ENCODE measurements around the gene RANGAP1.

Gene RANGAP1

DNA sequence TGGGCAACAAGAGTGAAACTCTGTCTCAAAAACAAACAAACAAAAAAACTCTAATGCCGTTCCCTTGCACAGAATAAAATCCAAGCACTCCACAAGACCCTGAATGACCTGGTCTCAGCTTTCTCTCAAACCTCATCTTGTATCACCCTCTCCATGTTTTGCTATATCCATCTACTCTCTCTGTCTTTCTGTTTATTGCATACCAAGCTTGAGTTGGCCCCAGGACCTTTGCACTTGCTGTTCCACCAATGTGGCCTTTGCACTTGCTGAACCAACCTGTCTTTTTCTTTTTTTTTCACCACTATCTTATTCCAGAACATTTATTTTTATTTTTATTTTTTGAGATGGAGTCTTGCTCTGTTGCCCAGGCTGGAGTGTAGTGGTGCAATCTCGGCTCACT, 82.9 kb downstream of the RANGAP1 start:
- Histone ChIP-seq H3K9ac (ENCODE audit: low read depth, low read length, poor library complexity, severe bottlenecking) (no peak overlapping the region), H3K4me2 (ENCODE audit: low read depth, low read length, poor library complexity, severe bottlenecking) (no peak overlapping the region), H2AFZ (ENCODE audit: low read length) (no peak overlapping the region), H3K9me2 (replicated peaks; ENCODE audit: low read depth, low read length) (no peaks in the 10 kb centered on the region), H3K36me3 (ENCODE audit: insufficient read depth, low read length) (no peaks in the 10 kb centered on the region), H3K27me3 (ENCODE audit: insufficient read depth, low read length, poor library complexity, severe bottlenecking) (no peaks in the 10 kb centered on the region), H4K20me1 (ENCODE audit: insufficient read depth, low read length, poor library complexity, severe bottlenecking) (no peaks in the 10 kb centered on the region), H3K79me2 (ENCODE audit: insufficient read depth, low read length) (peaks cover 15% of the 10 kb centered on the region), H3K4me1 (ENCODE audit: insufficient read depth, low read length, poor library complexity, severe bottlenecking) (peaks cover 7% of the 10 kb centered on the region), H3F3A (ENCODE audit: low read depth) (no peaks in the 10 kb centered on the region), H3K9me3 (ENCODE audit: insufficient read depth, low read depth, low read length) (no peaks in the 10 kb centered on the region), H3K4me3 (ENCODE audit: low read length, poor library complexity, severe bottlenecking) (no peak overlapping the region)
- TF ChIP-seq, protein P1, sequence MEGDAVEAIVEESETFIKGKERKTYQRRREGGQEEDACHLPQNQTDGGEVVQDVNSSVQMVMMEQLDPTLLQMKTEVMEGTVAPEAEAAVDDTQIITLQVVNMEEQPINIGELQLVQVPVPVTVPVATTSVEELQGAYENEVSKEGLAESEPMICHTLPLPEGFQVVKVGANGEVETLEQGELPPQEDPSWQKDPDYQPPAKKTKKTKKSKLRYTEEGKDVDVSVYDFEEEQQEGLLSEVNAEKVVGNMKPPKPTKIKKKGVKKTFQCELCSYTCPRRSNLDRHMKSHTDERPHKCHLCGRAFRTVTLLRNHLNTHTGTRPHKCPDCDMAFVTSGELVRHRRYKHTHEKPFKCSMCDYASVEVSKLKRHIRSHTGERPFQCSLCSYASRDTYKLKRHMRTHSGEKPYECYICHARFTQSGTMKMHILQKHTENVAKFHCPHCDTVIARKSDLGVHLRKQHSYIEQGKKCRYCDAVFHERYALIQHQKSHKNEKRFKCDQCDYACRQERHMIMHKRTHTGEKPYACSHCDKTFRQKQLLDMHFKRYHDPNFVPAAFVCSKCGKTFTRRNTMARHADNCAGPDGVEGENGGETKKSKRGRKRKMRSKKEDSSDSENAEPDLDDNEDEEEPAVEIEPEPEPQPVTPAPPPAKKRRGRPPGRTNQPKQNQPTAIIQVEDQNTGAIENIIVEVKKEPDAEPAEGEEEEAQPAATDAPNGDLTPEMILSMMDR (conservative IDR thresholded peaks at IDR 0.05; ENCODE audit: low read length), result no peak
- no peak for TF ChIP-seq EZH2phosphoT487 (IDR thresholded peaks at IDR 0.05; ENCODE audit: borderline replicate concordance)

DNA sequence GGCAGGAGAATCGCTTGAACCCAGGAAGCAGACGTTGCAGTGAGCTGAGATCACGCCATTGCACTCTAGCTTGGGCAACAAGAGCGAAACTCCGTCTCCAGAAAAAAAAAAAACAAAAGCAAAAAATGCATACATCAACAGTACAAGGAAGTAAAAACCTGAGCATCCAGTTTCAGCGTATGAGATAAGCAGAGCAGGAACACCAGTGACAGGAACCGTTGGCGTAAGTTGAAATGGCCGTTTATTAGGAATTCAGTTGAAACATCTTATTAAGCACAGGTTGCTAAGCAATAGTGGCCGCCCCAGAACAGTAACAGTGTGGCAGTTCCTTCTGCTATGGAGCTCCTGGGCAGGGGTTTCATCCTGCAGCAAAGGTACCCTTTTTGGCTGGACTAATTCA, 84.8 kb downstream of the RANGAP1 start:
- Histone ChIP-seq H3K36me3 (ENCODE audit: insufficient read depth, low read length) (no peaks in the 10 kb centered on the region), H3K4me1 (ENCODE audit: insufficient read depth, low read length, poor library complexity, severe bottlenecking) (peaks cover 12% of the 10 kb centered on the region), H3K27me3 (ENCODE audit: insufficient read depth, low read length, poor library complexity, severe bottlenecking) (no peaks in the 10 kb centered on the region), H2AFZ (ENCODE audit: low read length) (no peak overlapping the region), H3K9me2 (replicated peaks; ENCODE audit: low read depth, low read length) (no peaks in the 10 kb centered on the region), H3K9me3 (ENCODE audit: insufficient read depth, low read depth, low read length) (no peaks in the 10 kb centered on the region), H3K4me2 (ENCODE audit: low read depth, low read length, poor library complexity, severe bottlenecking) (no peak overlapping the region), H4K20me1 (ENCODE audit: insufficient read depth, low read length, poor library complexity, severe bottlenecking) (no peaks in the 10 kb centered on the region), H3K9ac (ENCODE audit: low read depth, low read length, poor library complexity, severe bottlenecking) (no peak overlapping the region), H3K4me3 (ENCODE audit: low read length, poor library complexity, severe bottlenecking) (no peak overlapping the region), H3K79me2 (ENCODE audit: insufficient read depth, low read length) (peaks cover 10% of the 10 kb centered on the region), H3F3A (ENCODE audit: low read depth) (no peaks in the 10 kb centered on the region)
- no peak for TF ChIP-seq EZH2phosphoT487 (IDR thresholded peaks at IDR 0.05; ENCODE audit: borderline replicate concordance)
- TF ChIP-seq, protein P1 (conservative IDR thresholded peaks at IDR 0.05; ENCODE audit: low read length), result no peak

DNA sequence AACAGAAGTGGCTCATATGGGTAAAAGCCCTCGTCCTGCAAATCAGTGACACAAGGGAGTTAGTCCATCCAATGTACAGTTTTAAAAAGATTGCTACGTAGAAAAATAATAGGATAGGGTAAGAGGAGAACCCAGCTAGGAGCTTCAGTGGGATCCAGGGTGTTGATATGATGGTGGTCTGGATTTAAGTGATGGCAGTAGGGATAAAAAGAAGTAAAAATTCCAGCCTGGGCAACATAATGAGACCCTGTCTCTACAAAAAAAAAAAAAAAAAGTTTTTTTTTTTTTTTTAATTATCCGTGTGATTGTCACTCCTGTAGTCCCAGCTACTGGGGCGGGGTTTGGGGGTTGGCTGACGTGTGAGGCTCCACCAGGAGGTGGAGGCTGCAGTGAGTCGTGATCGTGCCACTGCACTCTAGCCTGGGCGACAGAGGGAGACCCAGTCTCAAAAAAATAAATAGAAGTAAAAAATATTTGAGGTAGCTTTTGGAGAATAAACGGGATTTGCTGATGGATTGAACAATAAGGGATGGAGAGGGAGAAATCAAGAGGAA, 87.9 kb downstream of the RANGAP1 start:
- Histone ChIP-seq H2AFZ (ENCODE audit: low read length) (peak overlapping the region; percentile 92), H3K36me3 (ENCODE audit: insufficient read depth, low read length) (no peaks in the 10 kb centered on the region), H3K4me3 (ENCODE audit: low read length, poor library complexity, severe bottlenecking) (peak overlapping the region; percentile 80)

More for the DNA sequence above, 87.9 kb downstream of the RANGAP1 start:
- H3F3A ChIP-seq (ENCODE audit: low read depth), result no peaks in the 10 kb centered on the region
- H3K4me1 ChIP-seq (ENCODE audit: insufficient read depth, low read length, poor library complexity, severe bottlenecking), result peaks cover 7% of the 10 kb centered on the region
- peak overlapping the region; percentile 89 for H3K4me2 ChIP-seq (ENCODE audit: low read depth, low read length, poor library complexity, severe bottlenecking)
- no peaks in the 10 kb centered on the region for H3K9me2 ChIP-seq (replicated peaks; ENCODE audit: low read depth, low read length)
- no peaks in the 10 kb centered on the region for H3K27me3 ChIP-seq (ENCODE audit: insufficient read depth, low read length, poor library complexity, severe bottlenecking)
- H3K79me2 ChIP-seq (ENCODE audit: insufficient read depth, low read length), result no peaks in the 10 kb centered on the region
- H3K9me3 ChIP-seq (ENCODE audit: insufficient read depth, low read depth, low read length), result no peaks in the 10 kb centered on the region
- no peak for TF ChIP-seq EZH2phosphoT487 (IDR thresholded peaks at IDR 0.05; ENCODE audit: borderline replicate concordance)
- TF ChIP-seq, protein P1 (conservative IDR thresholded peaks at IDR 0.05; ENCODE audit: low read length), result no peak
- H4K20me1 ChIP-seq (ENCODE audit: insufficient read depth, low read length, poor library complexity, severe bottlenecking), result no peaks in the 10 kb centered on the region
- peak overlapping the region; percentile 27 for H3K9ac ChIP-seq (ENCODE audit: low read depth, low read length, poor library complexity, severe bottlenecking)
